ENCODE data around the gene HK2.

- TF ChIP-seq, protein P1, sequence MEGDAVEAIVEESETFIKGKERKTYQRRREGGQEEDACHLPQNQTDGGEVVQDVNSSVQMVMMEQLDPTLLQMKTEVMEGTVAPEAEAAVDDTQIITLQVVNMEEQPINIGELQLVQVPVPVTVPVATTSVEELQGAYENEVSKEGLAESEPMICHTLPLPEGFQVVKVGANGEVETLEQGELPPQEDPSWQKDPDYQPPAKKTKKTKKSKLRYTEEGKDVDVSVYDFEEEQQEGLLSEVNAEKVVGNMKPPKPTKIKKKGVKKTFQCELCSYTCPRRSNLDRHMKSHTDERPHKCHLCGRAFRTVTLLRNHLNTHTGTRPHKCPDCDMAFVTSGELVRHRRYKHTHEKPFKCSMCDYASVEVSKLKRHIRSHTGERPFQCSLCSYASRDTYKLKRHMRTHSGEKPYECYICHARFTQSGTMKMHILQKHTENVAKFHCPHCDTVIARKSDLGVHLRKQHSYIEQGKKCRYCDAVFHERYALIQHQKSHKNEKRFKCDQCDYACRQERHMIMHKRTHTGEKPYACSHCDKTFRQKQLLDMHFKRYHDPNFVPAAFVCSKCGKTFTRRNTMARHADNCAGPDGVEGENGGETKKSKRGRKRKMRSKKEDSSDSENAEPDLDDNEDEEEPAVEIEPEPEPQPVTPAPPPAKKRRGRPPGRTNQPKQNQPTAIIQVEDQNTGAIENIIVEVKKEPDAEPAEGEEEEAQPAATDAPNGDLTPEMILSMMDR (IDR thresholded peaks at IDR 0.05), result no peak
- TF ChIP-seq REST (IDR thresholded peaks at IDR 0.05), result no peak
- no peak for TF ChIP-seq POLR2A (IDR thresholded peaks at IDR 0.05; ENCODE audit: low read length)
- TF ChIP-seq KDM1A (IDR thresholded peaks at IDR 0.05; ENCODE audit: low read depth), result no peak
- TF ChIP-seq, protein P2, sequence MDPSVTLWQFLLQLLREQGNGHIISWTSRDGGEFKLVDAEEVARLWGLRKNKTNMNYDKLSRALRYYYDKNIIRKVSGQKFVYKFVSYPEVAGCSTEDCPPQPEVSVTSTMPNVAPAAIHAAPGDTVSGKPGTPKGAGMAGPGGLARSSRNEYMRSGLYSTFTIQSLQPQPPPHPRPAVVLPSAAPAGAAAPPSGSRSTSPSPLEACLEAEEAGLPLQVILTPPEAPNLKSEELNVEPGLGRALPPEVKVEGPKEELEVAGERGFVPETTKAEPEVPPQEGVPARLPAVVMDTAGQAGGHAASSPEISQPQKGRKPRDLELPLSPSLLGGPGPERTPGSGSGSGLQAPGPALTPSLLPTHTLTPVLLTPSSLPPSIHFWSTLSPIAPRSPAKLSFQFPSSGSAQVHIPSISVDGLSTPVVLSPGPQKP (IDR thresholded peaks at IDR 0.05; ENCODE audit: low read depth, low read length), result no peak
- no peak for TF ChIP-seq EP300 (IDR thresholded peaks at IDR 0.05)
- TF ChIP-seq CHD2 (IDR thresholded peaks at IDR 0.05; ENCODE audit: low read length, partially characterized antibody), result no peak
- TF ChIP-seq ZFP36 (IDR thresholded peaks at IDR 0.05; ENCODE audit: borderline replicate concordance, partially characterized antibody), result no peak
Observed at GRCh38 chr2:74806355-74806839, 27.5 kb upstream of the HK2 start.

Data from A549 (cell line).